Caco-2 (cell line): ENCODE measurements around the gene PTPRN2. TPM values are rescaled to one million over a fixed set of nuclear protein-coding genes. Genes with fewer than 3 reads are reported as not detected.

Source experiments
- BruUV-seq: library from RNA; stranded (reverse); fragments of 400-500 nt; replicated peaks from 2 replicates; lab custom pipeline; 2021; lab: Mats Ljungman, UMichigan
- CTCF ChIA-PET: fragments of 300-600 bp; sonication (Branson Sonifier 250); formaldehyde crosslinking; loops from one replicate; lab custom pipeline; 2022; ENCODE audit warnings: antibody characterized with exemption; lab: Charles Lee
- POLR2A ChIA-PET: fragments of 300-600 bp; sonication (Branson Sonifier 250); formaldehyde crosslinking; loops from one replicate; lab custom pipeline; 2022; ENCODE audit warnings: antibody characterized with exemption; lab: Charles Lee
- DNase-seq, 2 experiments: peaks; one replicate each; pipeline versions ENCODE4 v3.0.0 to v3.0.0-alpha.2; 2020 to 2022
- H3K27me3 ChIP-seq: replicated peaks from 2 replicates; pipeline ENCODE4 v1.6.0; 2011; ENCODE audit warnings: low read length; ENCODE audit not compliant: control insufficient read depth, insufficient read depth
- H3K36me3 ChIP-seq: 2 replicates; pipeline ENCODE4 v1.5.1; 2011; ENCODE audit warnings: low read length; ENCODE audit not compliant: control insufficient read depth, insufficient read depth
- H3K4me1 ChIP-seq: fragments of 250-450 bp; sonication (Bioruptor Pico); 2 replicates; pipeline ENCODE4 v1.5.1; 2020; ENCODE audit warnings: mild to moderate bottlenecking
- H3K4me3 ChIP-seq: 2 replicates; pipeline ENCODE4 v1.5.1; 2011; ENCODE audit warnings: low read depth, mild to moderate bottlenecking, control low read depth, low read length
- H3K9me3 ChIP-seq: fragments of 250-450 bp; sonication (Bioruptor Pico); 2 replicates; pipeline ENCODE4 v1.5.1; 2020; ENCODE audit warnings: mild to moderate bottlenecking, moderate library complexity
- H3K27ac Mint-ChIP-seq: one replicate; pipeline ENCODE4 v1.8.0; 2022; ENCODE audit warnings: mixed read lengths; ENCODE audit not compliant: unreplicated experiment
- H3K27me3 Mint-ChIP-seq: one replicate; pipeline ENCODE4 v1.8.0; 2022; ENCODE audit warnings: mixed read lengths; ENCODE audit not compliant: insufficient read depth, unreplicated experiment
- H3K36me3 Mint-ChIP-seq: one replicate; pipeline ENCODE4 v1.8.0; 2022; ENCODE audit warnings: mild to moderate bottlenecking, mixed read lengths; ENCODE audit not compliant: insufficient read depth, unreplicated experiment
- H3K4me1 Mint-ChIP-seq: one replicate; pipeline ENCODE4 v1.8.0; 2022; ENCODE audit warnings: low read depth, mixed read lengths; ENCODE audit not compliant: unreplicated experiment
- H3K4me3 Mint-ChIP-seq: one replicate; pipeline ENCODE4 v1.8.0; 2022; ENCODE audit warnings: mild to moderate bottlenecking, moderate library complexity, mixed read lengths; ENCODE audit not compliant: unreplicated experiment
- H3K9me3 Mint-ChIP-seq: one replicate; pipeline ENCODE4 v1.8.0; 2022; ENCODE audit warnings: mixed read lengths; ENCODE audit not compliant: unreplicated experiment
- CTCF ChIP-seq, 2 experiments: fragments of 200-600 bp in 1 of 2; IDR thresholded peaks; 1 replicate in 1 of 2; 2 replicates in 1 of 2; pipeline versions ENCODE4 v1.5.1 to v1.8.0; 2011 to 2022; ENCODE audit warnings: antibody characterized with exemption in 1 of 2, control low read depth in 1 of 2, inconsistent platforms in 1 of 2, low read depth in 1 of 2, low read length in 1 of 2, mild to moderate bottlenecking in 1 of 2, moderate library complexity in 1 of 2; ENCODE audit not compliant: insufficient read depth in 1 of 2, severe bottlenecking in 1 of 2, unreplicated experiment in 1 of 2
- intact Hi-C: fragments of 100-400 bp; cut with micrococcal nuclease; formaldehyde crosslinking; loops from one replicate; pipeline ENCODE4 v1.10.0; 2022; ENCODE audit not compliant: unreplicated experiment
- total RNA-seq: library from RNA; stranded (reverse); gene quantifications from 2 replicates; pipeline ENCODE4 v1.2.3, GENCODE V29; 2022

The PTPRN2 gene
- total RNA-seq, 1 experiment from 2014 or later: 1.4 TPM

- no TSS peak for BruUV-seq
- H3K36me3 ChIP-seq: no peaks in the 10 kb centered on the region
- no peak overlapping the region for H3K27ac Mint-ChIP-seq
- no peaks in the 10 kb centered on the region for H3K36me3 Mint-ChIP-seq
- no peaks in the 10 kb centered on the region for H3K4me1 Mint-ChIP-seq
- ChIA-PET POLR2A (no interaction called here), CTCF (no interaction called here)
- intact Hi-C loops: no loop called here
- no peaks in the 10 kb centered on the region for H3K4me1 ChIP-seq
- no peaks in the 10 kb centered on the region for H3K27me3 Mint-ChIP-seq
- peaks cover 27% of the 10 kb centered on the region for H3K9me3 Mint-ChIP-seq
- H3K9me3 ChIP-seq: no peaks in the 10 kb centered on the region
- H3K4me3 ChIP-seq: no peak overlapping the region
- H3K27me3 ChIP-seq: no peaks in the 10 kb centered on the region
- peak in 1 of 2 experiments; percentile 14 for DNase-seq
- no peak overlapping the region for H3K4me3 Mint-ChIP-seq
- TF ChIP-seq CTCF (IDR thresholded peaks at IDR 0.05; ENCODE audit: insufficient read depth in 1 of 2, low read depth in 1 of 2, low read length in 1 of 2, severe bottlenecking in 1 of 2, unreplicated experiment in 1 of 2): no peak
These were observed 311.0 kb downstream of the PTPRN2 start for GRCh38 chr7:158276414-158277218.

- Mint-ChIP-seq H3K9me3 (peaks cover 27% of the 10 kb centered on the region), H3K36me3 (no peaks in the 10 kb centered on the region), H3K4me3 (no peak overlapping the region), H3K27ac (no peak overlapping the region), H3K4me1 (no peaks in the 10 kb centered on the region), H3K27me3 (no peaks in the 10 kb centered on the region)
- intact Hi-C loops: no loop called here
- no peaks in the 10 kb centered on the region for H3K9me3 ChIP-seq
- BruUV-seq: no TSS peak
- peak in 1 of 2 experiments; percentile 23 for DNase-seq
- no peak for TF ChIP-seq CTCF (IDR thresholded peaks at IDR 0.05; ENCODE audit: insufficient read depth in 1 of 2, low read depth in 1 of 2, low read length in 1 of 2, severe bottlenecking in 1 of 2, unreplicated experiment in 1 of 2)
- no peaks in the 10 kb centered on the region for H3K36me3 ChIP-seq
- CTCF ChIA-PET: no interaction called here
- no peaks in the 10 kb centered on the region for H3K4me1 ChIP-seq
- no peak overlapping the region for H3K4me3 ChIP-seq
- H3K27me3 ChIP-seq: no peaks in the 10 kb centered on the region
- POLR2A ChIA-PET: no interaction called here
These were observed 311.8 kb downstream of the PTPRN2 start for GRCh38 chr7:158275711-158276413.

GRCh38 chr7:158274996-158275395, 312.6 kb downstream of the PTPRN2 start:
- H3K9me3 Mint-ChIP-seq: peaks cover 20% of the 10 kb centered on the region
- no peaks in the 10 kb centered on the region; the same call in 1 of the 2 replicates for H3K9me3 ChIP-seq
- no peak for TF ChIP-seq CTCF (IDR thresholded peaks at IDR 0.05; ENCODE audit: insufficient read depth in 1 of 2, low read depth in 1 of 2, low read length in 1 of 2, severe bottlenecking in 1 of 2, unreplicated experiment in 1 of 2)
- POLR2A ChIA-PET: no interaction called here
- no peaks in the 10 kb centered on the region for H3K36me3 ChIP-seq
- no peak overlapping the region for H3K4me3 Mint-ChIP-seq
- H3K36me3 Mint-ChIP-seq: no peaks in the 10 kb centered on the region
- no TSS peak for BruUV-seq
- no peaks in the 10 kb centered on the region for H3K27me3 ChIP-seq
- H3K4me3 ChIP-seq: no peak overlapping the region
- H3K27me3 Mint-ChIP-seq: no peaks in the 10 kb centered on the region
- peak in 1 of 2 experiments; percentile 5 for DNase-seq
- CTCF ChIA-PET: no interaction called here
- no peaks in the 10 kb centered on the region for H3K4me1 Mint-ChIP-seq
- intact Hi-C loops: no loop called here
- H3K27ac Mint-ChIP-seq: no peak overlapping the region
- no peaks in the 10 kb centered on the region for H3K4me1 ChIP-seq
